Measurements from ENCODE around the gene PPP2R5C.
A peak's percentile ranks its signal among the peaks of the same experiment; 100 is the strongest.

Gene PPP2R5C

DNA sequence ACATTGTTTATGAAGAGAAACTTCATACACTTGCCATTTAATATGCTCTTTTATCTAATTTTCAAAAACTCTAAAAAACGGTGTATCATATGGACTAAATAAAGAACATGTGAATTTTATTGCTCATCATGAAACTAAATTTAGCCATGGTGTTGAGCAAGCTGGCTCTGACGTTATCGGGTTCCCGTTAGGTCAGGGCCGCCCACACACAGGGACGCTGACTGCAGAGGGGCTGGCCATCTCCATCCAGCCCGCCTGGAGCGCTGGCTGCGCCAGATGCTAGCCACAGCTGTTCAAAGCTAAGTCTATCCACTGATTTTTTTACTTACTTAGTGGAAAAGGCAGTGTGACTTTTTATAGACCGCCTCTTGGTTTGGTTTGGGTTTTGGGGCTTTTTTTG, 166.3 kb downstream of the PPP2R5C start:
- peak; percentile 88 for DNase-seq

DNA sequence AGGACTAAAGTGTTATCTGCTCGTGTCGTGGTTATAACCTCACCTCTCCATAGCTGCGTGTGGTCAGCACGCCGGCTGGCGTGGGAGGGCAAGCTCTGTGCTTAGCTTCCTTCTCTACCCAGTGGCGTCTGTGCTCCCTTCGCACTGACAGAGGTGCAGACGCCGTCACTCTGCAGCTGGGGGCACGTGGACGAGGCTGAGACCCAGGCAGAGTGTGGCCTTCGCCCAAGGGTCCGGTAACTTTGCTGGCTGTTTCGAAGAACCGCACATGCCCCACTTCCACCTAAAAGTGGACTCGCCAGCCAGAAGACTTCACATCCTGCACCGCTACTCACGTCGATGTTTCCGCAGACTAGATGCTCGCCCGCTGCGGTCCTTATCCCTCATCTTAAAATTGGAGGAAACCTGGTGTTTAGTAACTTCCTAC, 166.9 kb downstream of the PPP2R5C start:
- no peak for DNase-seq

DNA sequence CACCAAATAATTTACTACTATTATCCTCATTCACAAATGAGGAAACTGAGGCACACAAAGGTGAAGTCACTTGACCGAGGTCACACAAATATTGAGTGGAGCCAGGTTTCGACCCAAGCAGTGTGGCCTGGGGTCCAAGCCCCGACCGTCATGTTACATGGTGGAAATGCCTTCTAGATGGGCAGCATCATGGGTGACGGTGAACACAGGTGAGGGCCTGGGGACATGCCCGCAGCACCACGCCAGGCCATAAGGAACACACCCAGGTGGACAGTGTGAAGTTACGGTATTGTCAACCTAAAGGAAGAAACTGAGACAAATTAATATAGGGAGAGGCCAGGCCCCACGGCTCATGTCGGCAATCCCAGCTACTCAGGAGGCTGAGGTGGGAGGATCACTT, 167.6 kb downstream of the PPP2R5C start:
- DNase-seq, result no peak

- DNase-seq, result no peak
Measured at GRCh38 chr14:101929946-101930345, 168.4 kb downstream of the PPP2R5C start.

GRCh38 chr14:101932673-101933072, 171.2 kb downstream of the PPP2R5C start:
- DNase-seq, result no peak

DNA sequence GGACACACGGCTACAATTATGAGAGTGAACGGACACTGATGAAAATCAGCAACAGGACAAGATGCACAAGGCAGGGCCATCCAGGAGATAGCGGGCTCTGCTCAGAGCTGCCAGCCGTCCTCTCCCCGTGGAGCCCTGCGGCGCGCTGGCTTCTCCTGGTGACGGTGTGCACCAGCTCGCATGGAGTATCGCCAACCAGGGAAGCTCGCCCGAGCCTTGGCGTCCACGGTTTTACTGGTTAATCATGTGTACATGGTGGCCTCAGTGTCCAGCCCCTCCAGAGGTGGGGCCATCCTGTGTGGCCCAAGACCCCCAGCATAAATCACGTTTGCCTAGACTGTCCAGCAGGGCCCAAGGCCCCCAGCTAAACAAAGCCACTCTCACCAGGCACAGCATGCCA, 171.7 kb downstream of the PPP2R5C start:
- no peak for DNase-seq

- no peak for DNase-seq
Measured at GRCh38 chr14:101934601-101935150, 173.2 kb downstream of the PPP2R5C start.

GRCh38 chr14:101937926-101938767, 176.6 kb downstream of the PPP2R5C start:
- no peak for DNase-seq

- no peak for DNase-seq
Measured at GRCh38 chr14:101939646-101940170, 178.2 kb downstream of the PPP2R5C start.

DNA sequence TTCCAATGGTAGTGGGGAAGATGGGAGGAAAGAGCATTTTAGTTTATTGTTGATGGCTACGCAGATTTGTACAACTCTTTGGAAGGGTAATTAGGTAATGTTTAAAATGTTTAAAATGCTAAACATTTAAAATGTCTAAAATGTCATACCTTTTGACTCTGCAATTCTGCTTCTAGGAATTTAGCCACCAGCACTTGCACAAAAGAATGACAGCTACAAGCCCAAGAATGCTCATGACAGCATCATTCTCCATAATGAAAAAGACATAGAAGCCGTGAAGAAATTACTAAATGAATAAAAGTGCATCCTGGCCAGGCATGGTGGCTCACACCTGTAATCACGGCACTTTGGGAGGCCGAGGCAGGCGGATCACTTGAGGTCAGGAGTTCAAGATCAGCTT, 182.9 kb downstream of the PPP2R5C start:
- DNase-seq, result no peak

- DNase-seq, result no peak
Measured at GRCh38 chr14:101945171-101945570, 183.7 kb downstream of the PPP2R5C start.

DNA sequence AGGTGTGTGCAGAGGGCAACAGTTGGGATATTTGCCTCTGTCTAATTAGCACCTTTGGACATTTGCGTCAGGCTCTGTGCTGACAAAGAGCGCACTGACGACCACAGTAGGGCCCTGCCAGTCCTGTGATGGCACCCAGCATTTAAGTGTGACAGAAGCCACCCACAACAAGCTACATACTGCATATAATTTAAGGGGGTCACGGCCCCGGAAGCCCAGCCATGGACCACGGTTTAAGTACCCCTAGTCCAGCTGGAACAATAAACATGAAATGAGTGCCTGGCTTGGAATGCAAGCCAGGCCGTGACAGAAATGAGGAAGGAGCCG, 186.0 kb downstream of the PPP2R5C start:
- DNase-seq, result no peak

DNA sequence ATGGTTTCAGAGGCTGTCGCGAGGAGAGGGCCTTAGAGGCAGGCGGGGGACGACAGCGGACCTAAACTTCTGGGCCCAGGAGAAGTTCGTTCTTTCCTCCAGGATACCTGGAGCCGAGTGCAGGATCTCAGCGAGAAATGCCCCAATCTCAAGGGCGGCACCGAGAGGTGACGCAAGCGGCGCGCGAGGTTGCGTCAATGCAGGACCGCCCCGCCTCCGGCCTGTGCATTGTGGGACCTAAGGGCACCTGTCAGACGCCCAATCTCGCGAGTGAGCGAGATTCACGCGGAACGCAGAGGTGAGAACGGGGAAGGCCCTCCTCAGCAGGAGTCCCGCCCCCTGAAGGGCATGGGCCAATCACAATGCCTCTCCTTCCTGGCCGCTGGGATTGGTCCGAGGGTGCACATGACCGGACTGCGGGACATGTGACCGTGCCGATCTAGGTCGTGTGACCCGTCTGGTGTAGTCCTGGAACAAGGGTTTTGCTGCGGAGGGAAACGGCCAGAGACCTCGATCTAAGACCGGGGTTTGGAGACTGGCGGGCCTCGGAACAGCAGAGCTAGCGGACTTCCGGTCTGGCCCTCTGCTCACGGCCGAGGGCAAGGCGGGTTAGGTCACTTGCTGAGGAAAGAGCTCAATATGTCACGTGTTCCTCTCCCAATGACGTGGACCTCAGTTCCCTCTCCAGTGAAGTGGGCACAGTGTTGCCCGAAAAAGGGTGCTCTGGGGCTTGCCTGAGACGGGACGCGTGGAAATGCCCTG, 186.6 kb downstream of the PPP2R5C start:
- peak; percentile 100 for DNase-seq

GRCh38 chr14:101948666-101949216, 187.2 kb downstream of the PPP2R5C start:
- DNase-seq, result no peak

DNA sequence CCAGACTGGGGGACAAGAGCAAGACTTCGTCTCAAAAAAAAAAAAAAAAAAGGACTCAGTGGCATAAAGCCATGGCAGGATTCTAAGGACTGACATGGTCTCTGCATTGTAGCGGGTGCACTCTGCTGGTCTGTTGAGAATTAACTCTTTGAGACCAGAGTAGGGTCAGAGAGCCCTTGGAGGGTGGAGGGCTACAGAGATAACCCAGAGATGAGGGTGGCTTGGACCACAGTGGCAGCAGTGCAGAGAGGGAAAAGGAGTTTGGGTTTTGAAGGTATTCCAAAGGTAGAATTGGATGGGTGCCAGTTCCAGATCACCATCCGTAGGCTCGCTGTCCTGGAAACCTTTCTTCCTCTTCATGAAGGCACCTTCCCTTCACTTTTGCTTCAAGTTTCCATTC, 188.6 kb downstream of the PPP2R5C start:
- DNase-seq, result no peak

GRCh38 chr14:101950516-101951215, 189.2 kb downstream of the PPP2R5C start:
- no peak for DNase-seq

DNA sequence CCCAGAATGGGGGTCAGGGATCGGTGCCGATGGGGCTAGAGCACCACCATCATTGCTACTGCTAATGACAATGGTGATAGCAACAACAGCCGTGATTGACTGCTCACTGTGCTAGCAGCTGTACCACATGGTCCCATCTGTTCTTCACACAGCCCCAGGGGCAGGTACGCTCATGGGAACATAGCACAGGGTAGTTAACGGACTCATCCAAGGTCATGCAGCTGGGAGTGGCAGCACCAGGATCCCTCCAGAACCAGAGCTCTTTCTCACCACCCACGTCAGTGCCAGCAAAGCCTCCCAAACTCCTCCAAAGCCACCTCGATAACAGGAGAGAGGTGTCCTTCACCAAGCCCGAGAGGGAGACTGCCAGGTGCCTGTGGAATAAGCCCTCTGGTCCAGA, 191.6 kb downstream of the PPP2R5C start:
- no peak for DNase-seq

- no peak for DNase-seq
Measured at GRCh38 chr14:101954501-101954900, 193.0 kb downstream of the PPP2R5C start.

GRCh38 chr14:101955695-101956161, 194.2 kb downstream of the PPP2R5C start:
- no peak for DNase-seq

DNA sequence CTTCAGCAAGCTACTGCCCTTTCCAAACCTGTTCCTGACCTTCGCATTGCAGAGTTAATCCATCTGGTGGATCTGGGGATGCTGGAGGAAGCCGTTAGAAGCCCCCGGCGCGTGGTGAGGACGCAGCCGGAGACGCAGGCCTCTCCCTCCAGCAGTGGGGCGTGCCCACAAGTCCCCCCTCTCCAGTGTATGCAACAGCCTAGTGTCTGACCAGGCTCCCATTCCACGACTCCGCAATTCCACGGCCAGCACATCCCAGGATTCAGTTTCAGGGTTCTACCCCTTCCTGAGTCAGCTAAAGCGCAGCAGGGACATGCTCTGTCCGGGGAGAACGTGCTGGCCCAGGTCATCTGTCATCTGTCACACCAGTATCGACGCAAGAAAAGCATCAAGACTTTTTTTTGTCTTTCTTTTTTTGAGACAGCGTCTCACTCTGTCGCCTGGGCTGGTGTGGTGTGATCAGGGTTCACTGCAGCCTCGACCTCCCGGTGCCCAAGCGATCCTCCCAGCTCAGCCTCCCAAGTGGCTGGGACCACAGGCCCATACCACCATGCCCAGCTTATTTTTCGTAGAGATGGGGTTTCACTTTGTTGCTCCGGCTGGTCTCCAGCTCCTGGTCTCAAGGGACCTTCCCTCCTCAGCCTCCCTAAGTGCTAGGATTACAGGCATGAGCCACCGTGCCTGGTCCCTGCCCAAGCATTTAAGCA, 194.8 kb downstream of the PPP2R5C start:
- DNase-seq, result no peak

DNA sequence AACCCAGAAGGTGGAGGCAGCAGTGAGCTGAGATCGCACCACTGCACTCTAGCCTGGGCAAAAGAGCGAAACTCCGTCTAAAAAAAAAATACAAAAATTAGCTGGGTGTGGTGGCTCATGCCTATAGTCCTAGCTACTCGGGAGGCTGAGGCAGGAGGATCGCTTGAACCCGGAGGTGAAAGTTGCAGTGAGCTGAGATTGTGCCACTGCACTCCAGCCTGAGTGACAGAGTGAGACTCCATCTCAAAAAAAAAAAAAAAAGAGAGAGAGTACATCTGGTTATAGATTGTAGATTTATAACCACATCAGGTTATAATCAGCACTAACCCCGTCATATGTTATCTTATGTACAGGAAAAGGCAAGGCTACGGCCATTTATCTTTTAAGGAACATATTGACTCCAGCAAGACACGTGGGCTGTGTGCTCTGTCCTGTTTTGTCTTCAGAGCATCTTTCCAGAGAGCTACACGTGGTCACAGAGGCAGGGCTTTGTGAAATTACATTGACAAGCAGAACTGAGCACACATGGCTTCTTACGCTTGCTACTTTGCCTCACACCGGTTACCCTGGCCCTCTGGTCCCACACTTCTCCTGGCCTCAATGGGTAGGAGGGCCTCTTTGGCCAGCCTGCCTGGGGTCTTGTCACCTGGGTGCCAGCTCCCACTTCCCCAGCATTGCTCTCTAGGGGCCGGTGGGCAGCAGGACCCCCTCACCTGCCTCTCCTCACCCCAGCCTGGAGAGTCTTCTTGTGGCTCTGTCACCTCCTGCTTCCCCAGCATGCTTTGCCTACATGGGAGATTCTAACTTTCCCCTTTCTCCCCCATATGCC, 196.1 kb downstream of the PPP2R5C start:
- DNase-seq, result no peak

Data from MV-4-11 (cell line).